Fibroblast of villous mesenchyme (primary cell): ENCODE measurements around the gene PTPN9. TPM values are rescaled to one million over a fixed set of nuclear protein-coding genes. Genes with fewer than 3 reads are reported as not detected.

ENCODE experiments used
- DNase-seq: peaks from one replicate; pipeline ENCODE4 v3.0.0-alpha.2; 2010; ENCODE audit warnings: low read depth
- H3K4me3 ChIP-seq: 2 replicates; pipeline ENCODE4 v1.5.1; 2011; ENCODE audit warnings: low read depth, mild to moderate bottlenecking, low read length
- total RNA-seq: library from RNA; depleted of rRNA; stranded (reverse); fragments of >200 nt; gene quantifications from 2 replicates; pipeline ENCODE4 v1.2.3, GENCODE V29; 2012
- TF ChIP-seq, protein P1 (sequence below): IDR thresholded peaks from 2 replicates; pipeline ENCODE4 v1.5.1; 2012; ENCODE audit warnings: low read depth, mild to moderate bottlenecking, low read length; ENCODE audit not compliant: insufficient read depth

PTPN9 gene
- total RNA-seq, 1 donor: 32.4 TPM

DNA sequence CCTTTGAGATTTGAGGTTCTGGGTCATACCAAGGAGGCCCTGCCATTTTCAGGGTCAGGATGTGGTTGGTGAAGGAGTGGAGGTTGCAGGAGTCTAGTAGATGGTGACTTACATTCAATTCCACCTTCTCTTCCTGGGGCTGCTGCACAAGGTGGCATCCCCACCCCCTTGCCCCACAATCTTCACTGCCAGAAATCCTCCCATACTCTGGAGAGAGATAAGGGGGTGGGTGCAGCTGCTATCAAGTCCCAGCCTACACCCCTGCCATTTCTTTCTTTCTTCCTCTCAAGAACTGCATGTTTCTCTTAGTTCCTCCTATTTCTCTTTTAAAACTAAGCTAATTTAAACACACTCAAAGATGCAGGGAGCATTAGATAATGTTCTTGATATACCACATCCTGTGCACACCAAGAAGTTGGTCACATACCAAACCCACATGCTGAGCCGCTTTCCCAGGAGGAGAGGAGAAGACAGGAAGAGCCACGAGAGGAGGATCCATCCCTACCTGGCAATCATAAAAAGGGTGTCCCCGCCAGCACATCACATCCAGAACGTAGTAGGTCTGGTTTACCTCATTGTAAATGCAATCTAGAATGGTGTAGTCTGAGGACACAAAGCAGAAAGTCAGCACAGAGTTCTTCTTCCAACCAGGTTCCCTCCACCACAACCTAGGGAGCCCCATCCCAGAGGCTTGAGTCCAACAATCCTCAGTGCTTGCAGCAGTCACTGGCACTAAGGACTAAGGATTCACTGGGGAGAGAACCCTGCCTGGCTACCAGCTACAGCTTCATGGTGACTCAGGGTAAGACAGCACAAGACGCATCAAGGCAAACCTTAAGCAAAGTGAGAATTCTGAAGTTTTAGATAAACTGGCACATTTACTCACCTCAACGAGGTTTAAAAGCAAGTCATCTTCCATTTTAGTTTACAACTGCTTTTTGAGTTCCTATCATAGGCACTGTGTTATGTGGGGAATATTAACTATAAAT is 27.9 kb upstream of the PTPN9 start:
- TF ChIP-seq, protein P1, sequence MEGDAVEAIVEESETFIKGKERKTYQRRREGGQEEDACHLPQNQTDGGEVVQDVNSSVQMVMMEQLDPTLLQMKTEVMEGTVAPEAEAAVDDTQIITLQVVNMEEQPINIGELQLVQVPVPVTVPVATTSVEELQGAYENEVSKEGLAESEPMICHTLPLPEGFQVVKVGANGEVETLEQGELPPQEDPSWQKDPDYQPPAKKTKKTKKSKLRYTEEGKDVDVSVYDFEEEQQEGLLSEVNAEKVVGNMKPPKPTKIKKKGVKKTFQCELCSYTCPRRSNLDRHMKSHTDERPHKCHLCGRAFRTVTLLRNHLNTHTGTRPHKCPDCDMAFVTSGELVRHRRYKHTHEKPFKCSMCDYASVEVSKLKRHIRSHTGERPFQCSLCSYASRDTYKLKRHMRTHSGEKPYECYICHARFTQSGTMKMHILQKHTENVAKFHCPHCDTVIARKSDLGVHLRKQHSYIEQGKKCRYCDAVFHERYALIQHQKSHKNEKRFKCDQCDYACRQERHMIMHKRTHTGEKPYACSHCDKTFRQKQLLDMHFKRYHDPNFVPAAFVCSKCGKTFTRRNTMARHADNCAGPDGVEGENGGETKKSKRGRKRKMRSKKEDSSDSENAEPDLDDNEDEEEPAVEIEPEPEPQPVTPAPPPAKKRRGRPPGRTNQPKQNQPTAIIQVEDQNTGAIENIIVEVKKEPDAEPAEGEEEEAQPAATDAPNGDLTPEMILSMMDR: no peak
- H3K4me3 ChIP-seq: no peak overlapping the region
- no peak for DNase-seq

DNA sequence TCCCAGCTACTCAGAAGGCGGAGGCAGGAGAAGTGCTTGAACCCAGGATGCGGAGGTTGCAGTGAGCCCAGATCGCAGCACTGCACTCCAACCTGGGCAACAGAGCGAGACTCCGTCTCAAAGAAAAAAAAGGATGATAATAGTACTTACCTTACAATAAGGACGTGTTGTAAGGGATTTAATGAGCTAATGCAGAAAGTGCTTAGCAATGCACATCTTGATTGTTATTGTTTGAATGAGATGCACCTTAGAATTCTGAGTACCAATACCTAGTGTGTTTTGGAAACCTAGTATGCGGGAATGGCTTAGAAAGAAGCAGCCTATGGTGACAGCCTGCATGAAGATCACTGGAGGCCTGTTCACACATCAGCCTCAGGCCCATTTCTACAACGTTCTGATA is 26.9 kb upstream of the PTPN9 start:
- H3K4me3 ChIP-seq: no peak overlapping the region
- DNase-seq: no peak
- TF ChIP-seq, protein P1: no peak

DNA sequence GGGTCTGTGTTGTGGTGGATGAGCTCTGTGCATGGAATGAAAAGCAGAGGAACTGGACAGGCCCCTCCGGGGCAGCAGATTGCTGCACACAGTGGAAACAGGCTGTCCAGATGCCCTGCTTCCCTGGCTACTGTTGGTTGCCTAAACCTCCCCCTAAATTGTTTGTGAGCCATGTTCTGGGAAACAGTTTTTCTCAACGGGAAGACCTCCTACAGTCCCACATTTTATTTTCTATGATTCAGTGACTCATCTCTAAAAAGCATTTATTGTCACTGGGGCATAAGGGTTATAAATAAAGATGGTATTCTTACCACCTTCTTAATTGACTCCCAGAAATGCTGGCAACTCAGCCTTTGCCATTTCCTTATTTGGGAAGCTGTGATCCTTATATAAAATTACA is 20.3 kb upstream of the PTPN9 start:
- TF ChIP-seq, protein P1: no peak
- DNase-seq: peak; percentile 66
- H3K4me3 ChIP-seq: no peak overlapping the region

DNA sequence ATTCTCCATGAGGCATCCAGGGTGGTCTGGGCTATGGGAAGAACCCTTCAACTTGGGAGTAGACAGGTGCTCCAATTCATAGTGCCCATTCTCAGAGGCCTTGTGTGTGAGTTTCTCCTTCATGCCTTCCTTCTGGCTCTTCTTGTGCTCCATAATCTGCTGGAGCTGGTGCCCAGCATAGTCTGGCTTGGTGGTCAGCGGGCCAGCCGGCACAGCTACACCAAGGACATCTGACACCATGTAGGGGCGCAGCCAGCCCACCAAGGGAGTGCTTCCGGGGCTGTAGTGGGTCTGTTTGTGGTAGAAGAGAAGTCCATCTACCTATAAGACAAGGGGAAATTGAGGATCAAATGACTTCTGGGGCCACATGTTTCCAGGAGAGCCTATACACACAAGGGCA is 19.2 kb upstream of the PTPN9 start:
- TF ChIP-seq, protein P1: no peak
- no peak overlapping the region for H3K4me3 ChIP-seq
- DNase-seq: no peak

DNA sequence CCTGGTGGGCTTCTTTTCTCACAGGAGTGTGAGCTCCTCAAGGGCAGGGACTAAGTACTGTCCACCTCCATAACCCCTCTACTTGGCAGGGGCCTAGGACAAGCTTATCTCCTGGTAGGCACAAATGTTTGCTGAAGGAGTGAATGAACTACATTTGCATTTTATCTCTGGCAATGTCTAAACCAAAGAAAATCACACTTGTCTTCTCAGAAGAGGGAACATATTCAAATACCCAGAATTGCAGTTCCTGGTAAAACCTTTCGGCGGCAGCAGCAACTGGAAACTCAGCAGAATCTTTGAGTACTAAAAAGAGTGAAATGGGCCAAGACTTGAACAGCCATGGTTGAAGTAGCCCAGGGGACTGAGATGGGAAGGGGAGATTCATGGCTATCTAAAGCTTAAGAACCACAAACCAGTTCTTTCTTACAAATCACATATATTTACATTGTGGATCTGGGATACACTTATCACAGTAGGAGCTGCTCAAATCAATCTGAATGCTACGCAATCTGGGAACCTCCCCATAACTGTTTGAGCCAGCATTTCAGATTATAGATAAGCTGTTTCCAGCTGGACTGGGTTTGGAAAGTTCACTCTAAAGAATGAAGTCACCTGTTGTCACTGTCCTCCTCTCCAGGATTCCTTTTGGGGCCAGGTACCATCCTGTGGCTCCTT is 18.7 kb upstream of the PTPN9 start:
- TF ChIP-seq, protein P1: peak; percentile 52
- peak; percentile 19 for DNase-seq

DNA sequence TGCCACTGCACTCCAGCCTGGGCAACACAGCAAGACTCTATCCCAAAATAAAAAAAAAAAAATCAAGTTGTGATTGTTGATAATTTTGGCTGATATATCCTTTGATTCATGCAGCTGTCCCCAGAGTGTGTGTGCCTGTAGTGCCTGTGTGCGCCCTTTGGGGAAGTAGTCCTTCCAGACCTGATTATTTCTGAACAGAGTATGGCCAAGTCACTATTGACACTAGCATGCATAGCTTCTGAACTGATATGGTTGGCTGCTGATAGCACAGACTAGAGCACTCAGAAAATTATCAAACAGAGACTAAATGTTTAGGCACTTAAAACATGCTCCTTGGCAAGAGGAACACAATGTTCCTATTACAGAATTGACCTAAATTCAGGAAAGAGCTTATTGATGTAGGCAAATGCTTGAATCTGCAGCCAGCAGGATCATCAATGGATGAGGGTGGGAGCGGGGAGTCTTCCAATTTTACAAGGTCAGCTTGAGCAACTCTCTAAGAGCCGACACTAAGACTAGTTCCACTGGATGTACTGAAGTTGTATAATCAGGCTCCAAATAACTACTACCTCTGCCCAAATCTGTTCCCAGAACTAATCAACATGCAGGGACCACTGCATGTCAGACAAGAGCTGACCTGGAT is 17.7 kb upstream of the PTPN9 start:
- TF ChIP-seq, protein P1: no peak
- no peak for DNase-seq
- no peak overlapping the region for H3K4me3 ChIP-seq

More for the DNA sequence above, 18.7 kb upstream of the PTPN9 start:
- no peak overlapping the region for H3K4me3 ChIP-seq
